K562 (cell line): Measurements from ENCODE around the gene POLR2L. TPM values are rescaled to one million over a fixed set of nuclear protein-coding genes. Genes with fewer than 3 reads are reported as not detected.

Experiments used
- FIP1L1 ChIP-seq: fragments of 200-400 bp; formaldehyde crosslinking; IDR thresholded peaks from 2 replicates; pipeline ENCODE4 v1.6.1; 2018; ENCODE audit warnings: mild to moderate bottlenecking, low read depth, low read length; ENCODE audit not compliant: poor library complexity, severe bottlenecking
- IRF2 ChIP-seq: sonication (generic); formaldehyde crosslinking; IDR thresholded peaks from 2 replicates; pipeline ENCODE4 v1.8.1; 2022; ENCODE audit warnings: mild to moderate bottlenecking, missing genetic modification reagents
- KLF1 ChIP-seq: fragments of 450-650 bp; IDR thresholded peaks from 2 replicates; pipeline ENCODE4 v1.6.1; 2016; ENCODE audit warnings: missing genetic modification characterization, missing compliant biosample characterization
- NFYB ChIP-seq: IDR thresholded peaks from 2 replicates; pipeline ENCODE4 v1.6.1; 2011; ENCODE audit warnings: mild to moderate bottlenecking, moderate library complexity; ENCODE audit not compliant: insufficient read length; ENCODE audit errors: extremely low read depth
- RUNX1 ChIP-seq: sonication (generic); IDR thresholded peaks from 2 replicates; pipeline ENCODE4 v1.6.1; 2016; ENCODE audit warnings: antibody characterized with exemption, low read depth
- STAG1 ChIP-seq: sonication (generic); formaldehyde crosslinking; IDR thresholded peaks from 2 replicates; pipeline ENCODE4 v1.5.0; 2020; ENCODE audit warnings: missing genetic modification reagents, borderline replicate concordance
- ZNF133 ChIP-seq: fragments of 250-450 bp; sonication (Bioruptor Pico); IDR thresholded peaks from 2 replicates; pipeline ENCODE4 v1.4.0; 2020; ENCODE audit warnings: mild to moderate bottlenecking
- ZNF24 ChIP-seq: fragments of 450-650 bp; IDR thresholded peaks from 2 replicates; pipeline ENCODE4 v1.6.1; 2016
- ZNF644 ChIP-seq: fragments of 200-800 bp; sonication (Bioruptor generic); IDR thresholded peaks from 2 replicates; pipeline ENCODE4 v1.6.1; 2016; ENCODE audit warnings: low read depth, missing genetic modification characterization, missing compliant biosample characterization
- polyA plus RNA-seq, 8 experiments: library from polyadenylated mRNA; depleted of rRNA in 4 of 8; stranded (reverse) in 5 of 8; unstranded in 3 of 8; fragments of >200 nt; fragmentation: Nextera tagmentation in 2 of 8; fragmentation: Illumina TruSeq in 1 of 8; extraction: Ambion mirVana in 2 of 8; extraction: Trizol in 1 of 8; gene quantifications; 2 replicates each; pipeline versions ENCODE4 v1.2.1 to v1.2.3, GENCODE V29; 2011 to 2014; ENCODE audit warnings: inconsistent platforms in 1 of 8, missing spikeins in 1 of 8
- total RNA-seq, 7 experiments: library from RNA; depleted of rRNA in 6 of 7; stranded (reverse); fragments of >200 nt in 6 of 7; fragmentation: Illumina TruSeq in 2 of 7; extraction: Trizol in 2 of 7; gene quantifications; 2 replicates each; pipeline versions ENCODE4 v1.2.1 to v1.2.3, GENCODE V29; 2011 to 2021; ENCODE audit warnings: low replicate concordance in 1 of 7
- TF ChIP-seq, protein P1 (sequence below): IDR thresholded peaks from 3 replicates; pipeline ENCODE4 v1.6.1; 2011; ENCODE audit warnings: borderline replicate concordance, mild to moderate bottlenecking, moderate library complexity; ENCODE audit not compliant: insufficient read length; ENCODE audit errors: extremely low read depth
- TF ChIP-seq, protein P2 (sequence below), 2 experiments: IDR thresholded peaks; 2 replicates each; pipeline ENCODE4 v1.6.1; 2011; ENCODE audit warnings: borderline replicate concordance in 1 of 2, control low read depth in 1 of 2, low read depth in 1 of 2, low read length in 1 of 2, mild to moderate bottlenecking in 1 of 2, mixed read lengths in 1 of 2, moderate library complexity in 1 of 2; ENCODE audit not compliant: insufficient read depth in 1 of 2, insufficient read length in 1 of 2, poor library complexity in 1 of 2, severe bottlenecking in 1 of 2; ENCODE audit errors: extremely low read depth in 1 of 2
- TF ChIP-seq, protein P3 (sequence below): sonication (generic); formaldehyde crosslinking; IDR thresholded peaks from 2 replicates; pipeline ENCODE4 v1.8.0; 2022; ENCODE audit warnings: mild to moderate bottlenecking, low read depth, missing genetic modification reagents
- TF ChIP-seq, protein P4 (sequence below), 3 experiments: IDR thresholded peaks in 2 of 3; conservative IDR thresholded peaks in 1 of 3; 2 replicates each; pipeline ENCODE4 v1.5.1; 2011 to 2012; ENCODE audit warnings: low read length in 3 of 3, mild to moderate bottlenecking in 3 of 3, control low read depth in 2 of 3, improper control_type of control experiment in 1 of 3, inconsistent platforms in 1 of 3, low read depth in 1 of 3, mixed read lengths in 1 of 3, moderate library complexity in 1 of 3; ENCODE audit not compliant: insufficient read depth in 2 of 3
- TF ChIP-seq, protein P5 (sequence below): sonication (generic); formaldehyde crosslinking; IDR thresholded peaks from 2 replicates; pipeline ENCODE4 v1.8.0; 2022; ENCODE audit warnings: mild to moderate bottlenecking, missing genetic modification reagents

The POLR2L gene
- total and polyA plus RNA-seq, 9 of the 15 experiments (the other 6 are each of a cell fraction or from before 2014, with no cell fraction given) = 38.3 to 688 (median 108) TPM

DNA sequence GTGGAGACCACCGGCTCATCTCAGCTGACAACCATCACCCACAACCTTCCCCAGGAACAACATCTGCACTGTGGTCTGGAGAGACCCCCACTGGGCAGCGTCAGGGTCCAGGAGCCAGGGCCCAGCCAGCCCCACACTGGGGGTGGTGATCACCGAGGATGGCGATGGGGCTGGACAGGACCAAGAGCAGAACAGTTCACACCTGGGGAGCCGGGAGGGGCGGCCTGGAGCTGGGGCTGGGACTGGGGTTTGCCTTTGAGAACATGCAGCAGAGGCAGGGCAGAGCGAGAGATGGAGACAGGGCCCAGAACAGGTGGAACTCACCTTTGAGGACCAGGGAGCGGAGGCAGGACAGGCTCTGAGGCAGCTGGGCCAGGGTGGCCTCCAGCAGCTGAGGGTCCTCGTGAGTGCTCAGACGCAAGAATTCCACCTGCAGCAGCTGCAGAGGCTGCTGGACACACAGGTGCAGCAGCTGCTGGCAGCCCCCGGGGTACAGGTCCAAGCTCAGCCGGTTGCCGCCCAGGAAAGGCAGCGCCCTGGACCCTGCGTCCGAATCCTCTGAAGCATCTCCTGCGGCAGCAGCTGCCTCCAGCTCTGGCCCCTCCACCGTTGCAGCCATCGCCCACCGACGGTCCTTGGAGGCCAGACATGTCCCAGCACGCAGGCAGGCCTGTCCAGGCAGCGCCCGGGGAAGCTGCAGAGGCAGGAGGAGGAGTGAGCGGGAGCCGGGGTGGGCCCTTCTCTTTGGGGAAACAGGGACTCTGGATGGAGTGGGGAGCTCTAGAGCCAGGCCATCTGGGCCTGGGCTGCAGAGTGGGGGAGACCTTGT is 38.3 kb downstream of the POLR2L start (continued):
- no peak for TF ChIP-seq STAG1 (CRISPR knock-in tag)
- TF ChIP-seq, protein P1, sequence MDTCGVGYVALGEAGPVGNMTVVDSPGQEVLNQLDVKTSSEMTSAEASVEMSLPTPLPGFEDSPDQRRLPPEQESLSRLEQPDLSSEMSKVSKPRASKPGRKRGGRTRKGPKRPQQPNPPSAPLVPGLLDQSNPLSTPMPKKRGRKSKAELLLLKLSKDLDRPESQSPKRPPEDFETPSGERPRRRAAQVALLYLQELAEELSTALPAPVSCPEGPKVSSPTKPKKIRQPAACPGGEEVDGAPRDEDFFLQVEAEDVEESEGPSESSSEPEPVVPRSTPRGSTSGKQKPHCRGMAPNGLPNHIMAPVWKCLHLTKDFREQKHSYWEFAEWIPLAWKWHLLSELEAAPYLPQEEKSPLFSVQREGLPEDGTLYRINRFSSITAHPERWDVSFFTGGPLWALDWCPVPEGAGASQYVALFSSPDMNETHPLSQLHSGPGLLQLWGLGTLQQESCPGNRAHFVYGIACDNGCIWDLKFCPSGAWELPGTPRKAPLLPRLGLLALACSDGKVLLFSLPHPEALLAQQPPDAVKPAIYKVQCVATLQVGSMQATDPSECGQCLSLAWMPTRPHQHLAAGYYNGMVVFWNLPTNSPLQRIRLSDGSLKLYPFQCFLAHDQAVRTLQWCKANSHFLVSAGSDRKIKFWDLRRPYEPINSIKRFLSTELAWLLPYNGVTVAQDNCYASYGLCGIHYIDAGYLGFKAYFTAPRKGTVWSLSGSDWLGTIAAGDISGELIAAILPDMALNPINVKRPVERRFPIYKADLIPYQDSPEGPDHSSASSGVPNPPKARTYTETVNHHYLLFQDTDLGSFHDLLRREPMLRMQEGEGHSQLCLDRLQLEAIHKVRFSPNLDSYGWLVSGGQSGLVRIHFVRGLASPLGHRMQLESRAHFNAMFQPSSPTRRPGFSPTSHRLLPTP = no peak
- TF ChIP-seq, protein P2, sequence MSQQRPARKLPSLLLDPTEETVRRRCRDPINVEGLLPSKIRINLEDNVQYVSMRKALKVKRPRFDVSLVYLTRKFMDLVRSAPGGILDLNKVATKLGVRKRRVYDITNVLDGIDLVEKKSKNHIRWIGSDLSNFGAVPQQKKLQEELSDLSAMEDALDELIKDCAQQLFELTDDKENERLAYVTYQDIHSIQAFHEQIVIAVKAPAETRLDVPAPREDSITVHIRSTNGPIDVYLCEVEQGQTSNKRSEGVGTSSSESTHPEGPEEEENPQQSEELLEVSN (IDR thresholded peaks at IDR 0.05; ENCODE audit: borderline replicate concordance in 1 of 2, extremely low read depth in 1 of 2, insufficient read depth in 1 of 2, insufficient read length in 1 of 2, low read depth in 1 of 2, low read length in 1 of 2, poor library complexity in 1 of 2, severe bottlenecking in 1 of 2) = peak in 1 of 2 experiments; percentile 25
- TF ChIP-seq, protein P3, sequence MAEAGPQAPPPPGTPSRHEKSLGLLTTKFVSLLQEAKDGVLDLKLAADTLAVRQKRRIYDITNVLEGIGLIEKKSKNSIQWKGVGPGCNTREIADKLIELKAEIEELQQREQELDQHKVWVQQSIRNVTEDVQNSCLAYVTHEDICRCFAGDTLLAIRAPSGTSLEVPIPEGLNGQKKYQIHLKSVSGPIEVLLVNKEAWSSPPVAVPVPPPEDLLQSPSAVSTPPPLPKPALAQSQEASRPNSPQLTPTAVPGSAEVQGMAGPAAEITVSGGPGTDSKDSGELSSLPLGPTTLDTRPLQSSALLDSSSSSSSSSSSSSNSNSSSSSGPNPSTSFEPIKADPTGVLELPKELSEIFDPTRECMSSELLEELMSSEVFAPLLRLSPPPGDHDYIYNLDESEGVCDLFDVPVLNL (CRISPR knock-in tag) = no peak
- TF ChIP-seq NFYB = no peak
- TF ChIP-seq ZNF133 = no peak
- no peak for TF ChIP-seq IRF2 (CRISPR knock-in tag)
- TF ChIP-seq, protein P4, sequence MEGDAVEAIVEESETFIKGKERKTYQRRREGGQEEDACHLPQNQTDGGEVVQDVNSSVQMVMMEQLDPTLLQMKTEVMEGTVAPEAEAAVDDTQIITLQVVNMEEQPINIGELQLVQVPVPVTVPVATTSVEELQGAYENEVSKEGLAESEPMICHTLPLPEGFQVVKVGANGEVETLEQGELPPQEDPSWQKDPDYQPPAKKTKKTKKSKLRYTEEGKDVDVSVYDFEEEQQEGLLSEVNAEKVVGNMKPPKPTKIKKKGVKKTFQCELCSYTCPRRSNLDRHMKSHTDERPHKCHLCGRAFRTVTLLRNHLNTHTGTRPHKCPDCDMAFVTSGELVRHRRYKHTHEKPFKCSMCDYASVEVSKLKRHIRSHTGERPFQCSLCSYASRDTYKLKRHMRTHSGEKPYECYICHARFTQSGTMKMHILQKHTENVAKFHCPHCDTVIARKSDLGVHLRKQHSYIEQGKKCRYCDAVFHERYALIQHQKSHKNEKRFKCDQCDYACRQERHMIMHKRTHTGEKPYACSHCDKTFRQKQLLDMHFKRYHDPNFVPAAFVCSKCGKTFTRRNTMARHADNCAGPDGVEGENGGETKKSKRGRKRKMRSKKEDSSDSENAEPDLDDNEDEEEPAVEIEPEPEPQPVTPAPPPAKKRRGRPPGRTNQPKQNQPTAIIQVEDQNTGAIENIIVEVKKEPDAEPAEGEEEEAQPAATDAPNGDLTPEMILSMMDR (IDR thresholded peaks at IDR 0.05 in 2 of 3, conservative IDR thresholded peaks at IDR 0.05 in 1 of 3; ENCODE audit: insufficient read depth in 2 of 3, low read depth in 1 of 3, low read length in 3 of 3) = no peak
- TF ChIP-seq ZNF644 (tag) = no peak
- TF ChIP-seq FIP1L1 = peak; percentile 52
- no peak for TF ChIP-seq ZNF24
- no peak for TF ChIP-seq KLF1 (tag)
- TF ChIP-seq, protein P5, sequence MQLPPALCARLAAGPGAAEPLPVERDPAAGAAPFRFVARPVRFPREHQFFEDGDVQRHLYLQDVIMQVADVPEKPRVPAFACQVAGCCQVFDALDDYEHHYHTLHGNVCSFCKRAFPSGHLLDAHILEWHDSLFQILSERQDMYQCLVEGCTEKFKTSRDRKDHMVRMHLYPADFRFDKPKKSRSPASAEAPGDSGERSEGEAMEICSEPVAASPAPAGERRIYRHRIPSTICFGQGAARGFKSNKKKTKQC (CRISPR knock-in tag) = no peak
- TF ChIP-seq RUNX1 = no peak
